ENCODE measurements around the gene SULT1C4.

DNA sequence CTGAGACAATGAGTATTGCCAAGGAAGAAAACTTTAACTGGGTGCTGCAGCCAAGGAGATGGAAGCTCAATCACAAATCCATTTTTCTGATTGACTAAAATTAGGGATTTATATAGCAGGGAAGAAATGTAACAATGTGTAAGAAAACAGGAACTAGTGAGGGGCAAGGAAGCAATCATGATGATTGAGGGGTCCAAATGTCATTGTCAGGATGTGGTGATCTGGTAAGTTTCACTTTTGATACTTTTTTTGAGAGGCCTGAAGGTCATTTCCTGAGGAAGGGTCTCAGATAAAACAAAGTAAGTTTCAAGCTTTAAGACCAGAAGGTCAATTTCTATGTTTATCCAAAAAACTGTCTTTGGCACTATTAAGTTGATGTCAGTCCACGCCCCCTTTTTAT, 59.2 kb downstream of the SULT1C4 start:
- TF ChIP-seq SP1 (IDR thresholded peaks at IDR 0.05) (no peak), SUZ12 (IDR thresholded peaks at IDR 0.05) (no peak), BHLHE40 (IDR thresholded peaks at IDR 0.05; ENCODE audit: borderline replicate concordance) (no peak), ZNF384 (IDR thresholded peaks at IDR 0.05) (no peak)
- TF ChIP-seq, protein P1, sequence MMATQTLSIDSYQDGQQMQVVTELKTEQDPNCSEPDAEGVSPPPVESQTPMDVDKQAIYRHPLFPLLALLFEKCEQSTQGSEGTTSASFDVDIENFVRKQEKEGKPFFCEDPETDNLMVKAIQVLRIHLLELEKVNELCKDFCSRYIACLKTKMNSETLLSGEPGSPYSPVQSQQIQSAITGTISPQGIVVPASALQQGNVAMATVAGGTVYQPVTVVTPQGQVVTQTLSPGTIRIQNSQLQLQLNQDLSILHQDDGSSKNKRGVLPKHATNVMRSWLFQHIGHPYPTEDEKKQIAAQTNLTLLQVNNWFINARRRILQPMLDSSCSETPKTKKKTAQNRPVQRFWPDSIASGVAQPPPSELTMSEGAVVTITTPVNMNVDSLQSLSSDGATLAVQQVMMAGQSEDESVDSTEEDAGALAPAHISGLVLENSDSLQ (IDR thresholded peaks at IDR 0.05) = no peak

Data from HEK293T (cell line).